Activated CD8-positive, alpha-beta T cell treated with anti-CD3 and anti-CD28 coated beads for 36 hours (primary cell): ENCODE results near the gene SLC35D3. TPM values are rescaled to one million over a fixed set of nuclear protein-coding genes. Genes with fewer than 3 reads are reported as not detected.

Source experiments
- ATAC-seq: fragments of 200-7000 bp; cut with Tn5 transposase; one replicate; pipeline ENCODE4 v1.10.0; 2021; ENCODE audit warnings: mild to moderate bottlenecking, moderate library complexity
- CTCF ChIA-PET: fragments of 350-600 bp; sonication (Branson Sonifier 250); formaldehyde crosslinking; loops from one replicate; lab custom pipeline; 2021; ENCODE audit warnings: antibody characterized with exemption; lab: Charles Lee
- POLR2A ChIA-PET: fragments of 350-600 bp; sonication (Branson Sonifier 250); formaldehyde crosslinking; loops from one replicate; lab custom pipeline; 2021; ENCODE audit warnings: antibody characterized with exemption; lab: Charles Lee
- DNase-seq: peaks from one replicate; pipeline ENCODE4 v3.0.0-alpha.2; 2020
- H3K27ac Mint-ChIP-seq: one replicate; pipeline ENCODE4 v1.8.0; 2021; ENCODE audit warnings: mild to moderate bottlenecking, mixed read lengths
- H3K27me3 Mint-ChIP-seq: one replicate; pipeline ENCODE4 v1.8.0; 2021; ENCODE audit warnings: mixed read lengths
- H3K36me3 Mint-ChIP-seq: one replicate; pipeline ENCODE4 v1.8.0; 2021; ENCODE audit warnings: low read depth, mixed read lengths
- H3K4me1 Mint-ChIP-seq: one replicate; pipeline ENCODE4 v1.8.0; 2021; ENCODE audit warnings: low read depth, mixed read lengths
- H3K4me3 Mint-ChIP-seq: one replicate; pipeline ENCODE4 v1.8.0; 2021; ENCODE audit warnings: mild to moderate bottlenecking, moderate library complexity, mixed read lengths
- H3K9me3 Mint-ChIP-seq: one replicate; pipeline ENCODE4 v1.8.0; 2021; ENCODE audit warnings: mixed read lengths
- intact Hi-C: fragments of 100-400 bp; cut with micrococcal nuclease; formaldehyde crosslinking; loops from one replicate; pipeline ENCODE4 v1.10.0; 2022
- total RNA-seq, 2 experiments: library from RNA; stranded (reverse); gene quantifications; one replicate each; pipeline ENCODE4 v1.2.3, GENCODE V29; 2021
- TF ChIP-seq, protein P1 (sequence below): fragments of 200-600 bp; IDR thresholded peaks from one replicate; pipeline ENCODE4 v1.8.0; 2022; ENCODE audit warnings: antibody characterized with exemption, mild to moderate bottlenecking

Gene SLC35D3
- total RNA-seq, 2 experiments from 2014 or later: not detected

DNA sequence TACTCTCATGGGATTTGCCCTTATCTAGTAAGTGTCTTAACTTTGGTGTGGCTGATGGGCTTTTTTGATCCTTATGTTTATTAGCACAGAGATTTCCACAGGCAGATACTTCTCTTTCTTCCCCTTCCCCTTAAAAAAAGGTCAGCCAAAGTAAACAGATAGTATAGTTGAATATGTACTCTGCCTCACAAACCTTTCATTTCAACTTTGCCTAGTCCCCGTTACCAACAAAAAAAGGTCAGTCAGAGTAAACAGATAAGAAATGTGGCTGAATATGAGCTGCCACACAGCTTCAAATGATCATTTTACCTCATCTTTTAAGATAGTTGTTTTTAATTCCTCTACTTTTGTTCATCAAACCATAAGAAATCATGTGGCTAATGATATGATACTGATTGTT lies 34.1 kb upstream of the SLC35D3 start:
- TF ChIP-seq, protein P1, sequence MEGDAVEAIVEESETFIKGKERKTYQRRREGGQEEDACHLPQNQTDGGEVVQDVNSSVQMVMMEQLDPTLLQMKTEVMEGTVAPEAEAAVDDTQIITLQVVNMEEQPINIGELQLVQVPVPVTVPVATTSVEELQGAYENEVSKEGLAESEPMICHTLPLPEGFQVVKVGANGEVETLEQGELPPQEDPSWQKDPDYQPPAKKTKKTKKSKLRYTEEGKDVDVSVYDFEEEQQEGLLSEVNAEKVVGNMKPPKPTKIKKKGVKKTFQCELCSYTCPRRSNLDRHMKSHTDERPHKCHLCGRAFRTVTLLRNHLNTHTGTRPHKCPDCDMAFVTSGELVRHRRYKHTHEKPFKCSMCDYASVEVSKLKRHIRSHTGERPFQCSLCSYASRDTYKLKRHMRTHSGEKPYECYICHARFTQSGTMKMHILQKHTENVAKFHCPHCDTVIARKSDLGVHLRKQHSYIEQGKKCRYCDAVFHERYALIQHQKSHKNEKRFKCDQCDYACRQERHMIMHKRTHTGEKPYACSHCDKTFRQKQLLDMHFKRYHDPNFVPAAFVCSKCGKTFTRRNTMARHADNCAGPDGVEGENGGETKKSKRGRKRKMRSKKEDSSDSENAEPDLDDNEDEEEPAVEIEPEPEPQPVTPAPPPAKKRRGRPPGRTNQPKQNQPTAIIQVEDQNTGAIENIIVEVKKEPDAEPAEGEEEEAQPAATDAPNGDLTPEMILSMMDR: no peak
- Mint-ChIP-seq H3K27me3 (no peaks in the 10 kb centered on the region), H3K9me3 (no peaks in the 10 kb centered on the region), H3K4me1 (peaks cover 3% of the 10 kb centered on the region), H3K4me3 (no peak overlapping the region), H3K27ac (no peak overlapping the region), H3K36me3 (peaks cover 1% of the 10 kb centered on the region)
- ATAC-seq (no peak), DNase-seq (no peak)
- intact Hi-C loops: no loop called here
- CTCF ChIA-PET: no interaction called here
- POLR2A ChIA-PET: interaction anchor here (0.6 kb wide), 1 partner anchor 863 kb away, joined by 3 read pairs; no protein-coding TSS in a partner anchor

DNA sequence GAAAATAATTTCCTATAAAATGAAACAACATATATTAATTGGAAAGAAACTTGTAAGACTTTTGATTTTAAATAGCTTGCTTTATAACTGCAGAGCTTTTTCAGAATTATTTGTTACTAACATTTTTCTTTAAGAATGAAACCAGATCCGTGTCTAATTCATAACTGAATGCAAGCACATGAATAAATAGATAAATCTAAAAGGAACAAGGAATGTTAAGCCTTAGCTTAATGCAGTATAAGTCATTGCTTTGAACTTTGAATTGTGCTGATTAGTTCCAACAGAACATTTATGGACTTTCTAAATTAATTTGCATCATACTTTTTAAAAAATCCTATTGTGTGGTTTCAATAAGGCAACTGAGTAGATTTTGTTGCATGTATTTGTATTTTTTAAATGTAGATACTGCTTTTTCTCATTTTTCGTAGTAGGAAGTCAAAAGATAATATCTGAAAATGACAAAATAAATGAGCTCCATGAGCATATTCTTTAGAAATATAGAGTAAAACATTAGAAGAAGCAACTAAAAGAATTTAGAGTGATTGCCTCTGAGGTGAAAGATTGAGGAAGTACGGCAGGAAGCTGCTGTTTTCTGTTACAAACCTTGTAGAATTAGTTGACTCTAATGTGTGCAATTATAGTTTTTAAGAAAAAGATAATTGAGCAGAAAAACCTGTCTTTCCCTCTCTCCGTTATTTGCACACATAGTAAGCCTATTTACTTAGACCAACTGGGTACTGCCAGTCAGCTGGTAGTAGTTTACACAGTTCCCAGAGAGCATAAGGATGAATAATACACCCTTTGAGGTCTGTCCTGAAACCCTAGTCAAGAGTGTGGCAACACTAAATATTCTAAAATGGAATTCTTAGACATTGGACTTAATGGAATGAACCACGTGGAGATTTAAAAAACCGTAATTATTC lies 32.6 kb upstream of the SLC35D3 start:
- CTCF ChIA-PET: interaction anchor here (0.8 to 1.6 kb wide), 6 partner anchors 11 to 425 kb away, joined by 3 to 4 read pairs (median 3); partner anchors contain the start of gene SLC35D3

DNA sequence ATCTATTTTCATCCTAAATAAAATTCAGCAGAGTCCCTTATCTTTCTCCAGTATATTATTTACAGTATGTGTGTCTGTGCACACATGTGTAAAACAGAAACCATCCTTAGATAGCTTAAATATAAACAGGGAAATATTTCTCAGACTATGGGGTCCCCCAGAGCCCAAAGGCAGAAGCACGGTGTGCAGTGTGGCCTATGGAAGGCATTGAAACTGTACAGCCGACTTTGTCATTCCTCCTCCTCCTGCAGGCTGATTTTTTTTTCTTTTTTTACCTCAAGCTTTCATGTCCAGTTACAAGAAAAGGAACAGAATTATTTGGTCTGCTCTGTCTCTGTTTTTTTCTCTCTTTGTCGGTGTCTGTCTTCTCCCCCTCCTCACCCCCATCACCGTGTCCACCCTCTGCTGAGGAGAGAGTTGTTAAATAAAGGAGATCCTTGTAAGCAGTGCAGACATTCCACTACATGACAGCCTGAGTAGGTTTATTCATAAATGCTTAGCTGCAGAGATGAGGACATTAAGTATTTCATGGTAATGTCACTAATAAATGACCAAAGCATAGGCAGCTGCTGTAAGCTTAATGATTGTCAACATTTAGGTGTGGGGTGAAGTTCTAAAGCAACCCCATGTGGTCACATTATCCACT lies 31.8 kb upstream of the SLC35D3 start:
- ChIA-PET CTCF (interaction anchor here (1.0 to 1.5 kb wide), 3 partner anchors 32 to 245 kb away, joined by 3 to 4 read pairs (median 3); partner anchors contain the start of gene SLC35D3), POLR2A (no interaction called here)
- Mint-ChIP-seq H3K36me3 (peaks cover 1% of the 10 kb centered on the region), H3K9me3 (no peaks in the 10 kb centered on the region), H3K4me1 (peaks cover 3% of the 10 kb centered on the region), H3K27me3 (no peaks in the 10 kb centered on the region), H3K4me3 (no peak overlapping the region), H3K27ac (no peak overlapping the region)
- ATAC-seq (no peak), DNase-seq (no peak)
- intact Hi-C loops: no loop called here
- TF ChIP-seq, protein P1: no peak

More for the DNA sequence above, 32.6 kb upstream of the SLC35D3 start:
- intact Hi-C loops: no loop called here
- Mint-ChIP-seq H3K36me3 (peaks cover 1% of the 10 kb centered on the region), H3K27me3 (no peaks in the 10 kb centered on the region), H3K9me3 (no peaks in the 10 kb centered on the region), H3K4me1 (peaks cover 3% of the 10 kb centered on the region), H3K4me3 (no peak overlapping the region), H3K27ac (no peak overlapping the region)
- ATAC-seq (no peak), DNase-seq (no peak)
- POLR2A ChIA-PET: no interaction called here
- TF ChIP-seq, protein P1: no peak

DNA sequence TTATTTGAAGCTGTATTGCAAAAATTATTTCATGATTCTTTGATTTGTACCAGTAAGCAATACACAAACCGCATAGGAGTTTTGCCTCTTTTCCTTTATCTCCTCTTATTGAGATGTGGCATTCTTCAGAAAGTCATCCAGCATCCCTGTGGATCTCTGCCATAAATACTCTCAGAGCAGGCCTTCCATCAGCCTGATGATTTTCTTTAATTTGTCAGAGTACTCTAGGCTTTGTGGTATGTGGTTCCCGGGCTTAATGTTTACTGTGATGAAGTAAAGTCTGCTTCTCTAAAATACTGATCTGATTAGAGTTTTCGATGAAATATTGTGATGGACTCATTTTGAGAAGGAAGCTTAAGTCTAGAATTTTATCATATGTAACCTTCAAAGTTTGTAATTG lies 31.1 kb upstream of the SLC35D3 start:
- Mint-ChIP-seq H3K36me3 (peaks cover 1% of the 10 kb centered on the region), H3K9me3 (no peaks in the 10 kb centered on the region), H3K4me1 (peaks cover 3% of the 10 kb centered on the region), H3K27me3 (no peaks in the 10 kb centered on the region), H3K27ac (no peak overlapping the region), H3K4me3 (no peak overlapping the region)
- intact Hi-C loops: no loop called here
- ATAC-seq (no peak), DNase-seq (no peak)
- POLR2A ChIA-PET: interaction anchor here (0.6 kb wide), 1 partner anchor 178 kb away, joined by 3 read pairs; no protein-coding TSS in a partner anchor
- TF ChIP-seq, protein P1: no peak
- CTCF ChIA-PET: no interaction called here
